GM03348 (cell line): ENCODE data around the gene CCBE1.
"Not testable (repeated sequence)": the region's sequence is repeated elsewhere in the genome, so short reads cannot be mapped to it uniquely, and the experiment has no call there.

Source experiments
- DNase-seq: peaks from one replicate; pipeline ENCODE4 v3.0.0; 2012; ENCODE audit warnings: low spot score

The CCBE1 gene

GRCh38 chr18:59697236-59697932 lies at the start of gene CCBE1:
Gene CCBE1 (minus strand): TSS chr18:59697423.
- DNase-seq = peak; percentile 91

DNA sequence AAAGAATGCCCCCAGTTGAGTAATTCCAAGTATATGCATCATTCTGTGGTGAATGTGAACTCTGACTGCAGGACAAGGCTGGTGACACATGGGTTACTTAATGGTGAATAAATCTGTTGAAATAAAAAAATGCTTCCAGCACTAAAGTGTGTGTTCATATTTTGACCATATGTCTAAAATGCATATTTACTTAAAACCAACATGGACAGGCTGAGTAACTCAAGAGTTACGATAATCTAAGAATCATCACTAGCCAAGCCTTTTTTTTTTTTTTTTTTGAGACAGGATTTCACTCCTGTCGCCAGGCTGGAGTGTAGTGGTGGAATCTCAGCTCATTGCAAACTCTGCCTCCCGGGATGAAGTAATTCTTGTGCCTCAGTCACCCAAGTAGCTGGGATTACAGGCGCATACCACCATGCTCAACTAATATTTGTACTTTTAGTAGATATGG lies 47.1 kb upstream of the CCBE1 start:
- peak; percentile 75 for DNase-seq

- DNase-seq = peak; percentile 18
Measured at GRCh38 chr18:59743566-59743965, 46.3 kb upstream of the CCBE1 start.

- peak; percentile 49 for DNase-seq
Measured at GRCh38 chr18:59742325-59743111, 45.3 kb upstream of the CCBE1 start.

GRCh38 chr18:59740141-59740540 lies 42.9 kb upstream of the CCBE1 start:
- DNase-seq = no peak

GRCh38 chr18:59737776-59738300 lies 40.6 kb upstream of the CCBE1 start:
- no peak for DNase-seq

GRCh38 chr18:59737335-59737734 lies 40.1 kb upstream of the CCBE1 start:
- not testable (repeated sequence) for DNase-seq

- DNase-seq = no peak
Measured at GRCh38 chr18:59736061-59736460, 38.8 kb upstream of the CCBE1 start.

DNA sequence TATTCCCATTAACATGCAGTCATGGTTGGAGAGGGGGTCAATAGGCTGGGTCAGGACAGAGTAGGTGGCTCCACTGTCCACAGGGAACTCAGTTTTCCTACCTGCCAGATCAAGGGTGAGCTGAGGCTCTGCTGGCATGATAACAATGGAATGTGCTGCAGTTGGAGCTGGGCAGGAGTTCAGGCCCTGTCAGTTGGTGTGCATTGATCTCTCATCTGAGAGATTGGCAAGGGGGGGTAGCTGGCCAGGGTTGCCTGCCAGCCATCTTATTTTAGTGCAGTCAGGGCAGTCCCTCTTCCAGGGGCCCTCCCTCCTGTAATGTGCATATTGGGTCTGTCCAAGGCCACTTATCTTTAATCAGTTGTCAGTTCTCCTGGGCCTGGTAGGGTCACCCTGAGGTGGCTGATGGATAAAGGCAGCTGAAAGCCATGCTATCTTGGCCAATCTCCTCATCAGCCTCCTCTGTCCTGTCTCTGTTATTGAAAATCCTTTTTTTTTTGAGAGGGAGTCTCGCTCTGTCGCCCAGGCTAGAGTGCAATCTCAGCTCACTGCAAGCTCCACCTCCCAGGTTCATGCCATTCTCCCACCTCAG lies 38.1 kb upstream of the CCBE1 start:
- DNase-seq = no peak

- no peak for DNase-seq
Measured at GRCh38 chr18:59733421-59733820, 36.2 kb upstream of the CCBE1 start.

DNA sequence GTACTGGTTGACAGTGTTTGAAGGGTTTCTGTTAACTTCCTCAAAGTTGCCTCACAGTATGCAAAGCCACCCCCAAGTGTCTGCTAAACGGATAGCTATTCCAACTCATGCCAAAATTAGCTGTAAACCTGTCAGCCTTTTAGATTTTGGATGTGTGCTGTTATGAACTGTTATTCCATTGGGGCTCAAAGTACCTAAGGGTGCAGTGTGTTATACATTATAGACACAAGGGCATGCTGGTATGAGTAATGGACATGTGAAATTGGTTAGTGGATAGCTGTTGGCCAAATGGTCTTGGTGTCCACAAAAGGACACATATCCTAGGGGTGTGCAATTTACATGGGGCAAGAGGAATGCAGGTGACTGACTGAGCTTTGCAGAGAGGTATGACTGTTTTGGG lies 33.7 kb upstream of the CCBE1 start:
- no peak for DNase-seq

DNA sequence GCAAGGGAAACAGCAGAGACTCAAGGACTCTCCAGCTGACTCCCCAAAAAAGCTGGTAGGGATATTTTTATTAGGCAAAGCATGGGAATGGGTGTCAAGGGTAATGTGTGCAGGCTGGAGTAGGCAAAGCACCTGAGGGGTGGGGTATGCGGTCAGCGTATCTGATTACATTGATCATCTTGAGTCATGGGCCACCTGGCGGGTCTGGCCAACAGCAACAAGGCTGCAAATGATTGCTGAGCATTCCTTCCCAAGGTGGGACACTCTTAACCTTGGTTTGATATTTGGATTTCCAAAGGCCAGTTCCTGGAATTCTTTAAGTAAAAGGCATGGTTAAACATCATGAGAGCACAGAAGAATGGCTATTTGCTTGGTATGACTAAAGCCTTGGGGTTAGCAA lies 32.6 kb upstream of the CCBE1 start:
- DNase-seq = no peak

- no peak for DNase-seq
Measured at GRCh38 chr18:59728816-59729215, 31.6 kb upstream of the CCBE1 start.

DNA sequence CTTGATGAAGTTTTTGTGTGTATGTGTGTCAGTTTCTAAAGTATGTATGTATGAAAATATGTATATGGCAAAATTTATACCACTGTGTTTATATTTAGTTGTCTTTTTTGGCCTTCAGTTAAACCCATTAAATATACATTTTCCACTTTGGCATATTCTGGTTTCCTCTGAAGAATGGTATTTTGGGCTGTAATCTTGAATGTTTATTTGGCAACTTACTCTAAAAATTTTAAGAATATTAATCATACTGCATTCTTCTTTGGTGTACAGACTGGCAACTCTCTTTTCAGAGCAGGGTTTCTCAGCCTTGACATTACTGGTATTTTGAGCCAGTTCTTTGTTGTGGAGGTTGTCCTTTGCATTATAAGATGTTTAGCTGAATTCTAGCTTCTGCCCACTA lies 27.9 kb upstream of the CCBE1 start:
- DNase-seq = peak; percentile 50

DNA sequence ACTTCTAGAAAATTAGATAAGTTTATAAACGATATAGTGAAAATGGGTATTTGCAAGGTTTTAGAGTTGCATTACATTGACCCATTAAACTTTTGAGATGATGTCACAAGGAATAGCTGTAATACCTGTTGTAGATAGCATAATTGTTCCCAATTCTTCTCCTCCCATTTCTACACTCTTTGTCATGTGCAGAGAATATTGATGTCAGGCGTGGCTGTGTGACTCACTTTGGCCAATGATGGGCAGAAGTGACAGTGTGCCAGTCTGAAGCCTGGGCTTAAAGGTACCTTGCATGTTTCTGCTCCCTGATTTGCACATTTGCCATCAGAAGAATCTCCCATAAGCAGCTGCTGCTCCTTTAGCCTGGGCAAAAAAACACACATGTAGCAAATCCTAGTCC lies 26.9 kb upstream of the CCBE1 start:
- no peak for DNase-seq

DNA sequence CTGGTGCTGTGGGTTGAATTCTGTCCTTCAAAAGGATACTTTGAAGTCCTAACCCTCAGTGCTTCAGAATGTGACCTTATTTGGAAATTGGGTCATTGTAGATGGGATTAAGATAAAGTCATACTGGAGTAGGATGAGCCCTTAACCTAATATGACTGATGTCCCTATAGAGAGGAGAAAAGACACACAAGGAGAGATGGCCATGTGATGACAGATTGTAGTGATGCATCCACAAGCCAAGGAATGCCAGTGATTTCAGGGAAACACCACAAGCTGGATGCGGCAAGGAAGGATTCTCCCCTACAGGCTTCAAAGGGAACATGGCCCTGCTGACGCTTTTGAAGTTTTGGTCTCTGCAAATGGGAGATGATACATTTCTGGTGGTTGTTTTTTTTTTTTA lies 24.7 kb upstream of the CCBE1 start:
- DNase-seq = no peak

DNA sequence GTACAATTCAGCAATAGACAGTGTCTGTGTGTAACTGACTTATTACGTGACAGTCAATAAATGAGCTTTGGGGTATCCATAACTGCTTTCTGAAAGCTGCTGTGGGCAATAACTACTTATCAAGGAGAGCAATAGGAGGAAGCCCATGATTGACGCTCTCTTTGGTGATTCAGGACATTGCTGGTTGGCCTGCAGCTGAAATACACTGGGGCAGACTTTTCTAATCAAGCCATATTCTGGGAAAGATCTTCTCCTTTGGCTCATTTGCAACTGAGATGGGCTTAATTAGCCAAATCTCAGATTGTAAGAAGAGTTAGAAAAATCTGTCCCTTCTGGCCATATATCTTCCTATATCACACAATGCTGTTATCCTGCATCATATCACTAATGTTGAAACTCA lies 24.0 kb upstream of the CCBE1 start:
- DNase-seq = no peak

- peak; percentile 83 for DNase-seq
Measured at GRCh38 chr18:59719544-59720181, 22.4 kb upstream of the CCBE1 start.

GRCh38 chr18:59718464-59719157 lies 21.4 kb upstream of the CCBE1 start:
- DNase-seq = peak; percentile 28

- DNase-seq = peak; percentile 91
Measured at GRCh38 chr18:59718108-59718463, 20.9 kb upstream of the CCBE1 start.

DNA sequence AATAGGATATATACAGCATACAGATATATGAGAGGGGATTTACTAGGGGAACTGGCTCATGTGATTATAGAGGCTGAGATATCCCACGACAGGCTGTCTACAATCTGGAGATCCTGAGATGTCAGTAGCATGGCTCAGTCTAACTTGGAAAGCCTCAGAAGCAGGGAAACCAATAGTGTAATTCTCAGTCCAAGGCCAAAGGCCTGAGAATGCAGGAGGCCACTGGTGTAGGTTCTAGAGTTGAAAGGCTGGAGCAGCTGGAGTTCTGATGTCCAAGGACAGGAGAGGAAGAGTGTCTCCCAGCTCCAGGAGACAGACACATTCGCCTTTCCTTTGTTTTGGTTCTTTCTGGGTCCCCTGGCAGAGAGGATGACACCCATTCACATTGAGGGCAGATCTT lies 20.1 kb upstream of the CCBE1 start:
- DNase-seq = no peak

- peak; percentile 75 for DNase-seq
Measured at GRCh38 chr18:59715966-59716369, 18.7 kb upstream of the CCBE1 start.
